GM18508 (cell line): ENCODE measurements around the gene ICAM1.
"Not testable (repeated sequence)": the region's sequence is repeated elsewhere in the genome, so short reads cannot be mapped to it uniquely, and the experiment has no call there.

ENCODE experiments used
- ATAC-seq: cut with Tn5 transposase; IDR thresholded peaks from one replicate; pipeline ENCODE4 v1.9.1; 2021; ENCODE audit warnings: moderate number of reproducible peaks; ENCODE audit not compliant: insufficient read depth, unreplicated experiment

Gene ICAM1

GRCh38 chr19:10270616-10271394 lies at the start of gene ICAM1:
Gene ICAM1 (plus strand): TSS chr19:10271120. CDS start chr19:10271160, 40 bp downstream.
- no peak for ATAC-seq

GRCh38 chr19:10222201-10222890 lies 48.6 kb upstream of the ICAM1 start:
- no peak for ATAC-seq

DNA sequence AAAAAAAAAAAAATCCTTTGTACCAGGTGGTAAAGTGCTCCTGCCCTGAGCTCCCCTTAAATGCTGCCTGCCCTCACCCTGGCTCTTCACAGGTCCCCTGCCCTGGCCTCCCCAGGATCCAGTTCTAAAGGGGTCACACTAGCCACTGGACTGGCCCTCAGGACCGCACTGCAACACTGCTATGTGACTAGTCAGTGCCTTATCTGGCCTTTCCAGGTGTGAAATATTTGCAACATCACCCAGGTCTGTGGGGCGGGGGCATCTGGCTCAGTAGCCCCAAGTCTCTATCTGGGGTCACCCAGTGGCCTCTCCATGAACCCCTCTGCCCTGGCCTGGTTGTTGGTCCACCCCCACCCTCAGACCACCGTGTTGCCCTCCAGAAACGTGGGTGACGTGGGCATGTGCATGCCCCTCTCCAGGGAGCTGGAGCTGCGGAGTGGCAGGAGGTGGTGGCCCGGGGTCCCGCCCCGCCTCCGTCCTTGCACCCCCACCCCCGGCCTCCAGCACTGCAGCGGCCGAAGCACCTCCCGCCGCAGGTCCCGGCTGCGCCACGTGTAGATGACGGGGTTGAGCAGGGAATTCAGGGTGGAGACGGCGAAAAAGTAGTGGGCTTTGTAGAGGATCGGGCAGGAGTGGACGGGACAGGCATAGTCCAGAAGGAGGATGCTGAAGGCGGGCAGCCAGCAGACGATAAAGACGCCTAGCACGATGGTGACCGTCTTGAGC lies 47.3 kb upstream of the ICAM1 start:
- ATAC-seq: no peak

DNA sequence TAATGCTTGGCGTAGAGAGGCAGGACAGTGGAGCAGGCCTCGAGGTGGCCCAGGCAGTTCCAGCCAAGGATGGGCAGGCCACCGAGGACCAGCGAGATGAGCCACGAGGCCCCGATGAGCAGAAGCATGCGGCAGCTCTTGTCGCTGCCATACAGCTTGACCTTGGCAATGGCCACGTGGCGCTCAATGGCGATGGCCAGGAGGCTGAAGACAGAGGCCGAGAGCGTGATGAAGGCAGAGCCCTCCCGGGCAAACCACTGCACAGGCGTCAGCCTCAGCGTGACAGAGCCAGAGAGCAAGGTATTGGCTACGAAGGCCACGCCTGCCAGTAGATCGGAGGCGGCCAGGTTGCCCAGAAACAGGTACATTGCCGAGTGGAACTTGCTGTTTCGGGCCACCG lies 46.6 kb upstream of the ICAM1 start:
- no peak for ATAC-seq

- ATAC-seq: no peak
Measured at GRCh38 chr19:10226021-10226375, 44.9 kb upstream of the ICAM1 start.

DNA sequence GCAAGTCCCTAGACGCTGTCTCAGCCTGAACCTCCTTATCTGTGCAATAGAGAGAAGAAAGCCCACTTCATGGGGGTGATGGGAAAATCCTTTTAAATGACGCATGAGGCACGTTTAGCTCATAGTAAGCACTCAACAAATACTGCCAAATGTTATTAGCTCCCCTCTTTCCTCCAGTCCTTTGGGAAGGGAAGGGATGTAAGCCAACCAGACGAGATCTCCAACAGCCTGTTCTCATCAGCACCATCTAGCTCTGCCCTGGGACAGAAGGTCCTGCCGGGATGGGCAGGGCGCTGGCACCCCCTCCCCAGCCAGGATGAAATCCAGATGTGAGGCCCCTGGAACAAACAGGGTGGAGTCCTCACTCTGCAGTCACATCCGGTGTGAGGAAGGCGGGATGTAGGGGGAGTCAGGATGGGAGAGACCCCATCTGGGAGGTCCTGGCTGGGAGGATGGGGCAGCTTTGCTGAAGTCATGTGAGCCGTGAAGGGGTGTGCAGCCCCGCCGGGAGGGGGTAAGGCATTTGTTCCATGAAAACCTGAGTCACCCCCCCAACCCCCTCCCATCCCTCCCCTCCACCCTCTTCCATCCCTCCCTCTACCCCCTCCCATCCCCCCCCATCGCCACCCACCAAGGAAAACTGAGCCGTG lies 44.4 kb upstream of the ICAM1 start:
- ATAC-seq: no peak

DNA sequence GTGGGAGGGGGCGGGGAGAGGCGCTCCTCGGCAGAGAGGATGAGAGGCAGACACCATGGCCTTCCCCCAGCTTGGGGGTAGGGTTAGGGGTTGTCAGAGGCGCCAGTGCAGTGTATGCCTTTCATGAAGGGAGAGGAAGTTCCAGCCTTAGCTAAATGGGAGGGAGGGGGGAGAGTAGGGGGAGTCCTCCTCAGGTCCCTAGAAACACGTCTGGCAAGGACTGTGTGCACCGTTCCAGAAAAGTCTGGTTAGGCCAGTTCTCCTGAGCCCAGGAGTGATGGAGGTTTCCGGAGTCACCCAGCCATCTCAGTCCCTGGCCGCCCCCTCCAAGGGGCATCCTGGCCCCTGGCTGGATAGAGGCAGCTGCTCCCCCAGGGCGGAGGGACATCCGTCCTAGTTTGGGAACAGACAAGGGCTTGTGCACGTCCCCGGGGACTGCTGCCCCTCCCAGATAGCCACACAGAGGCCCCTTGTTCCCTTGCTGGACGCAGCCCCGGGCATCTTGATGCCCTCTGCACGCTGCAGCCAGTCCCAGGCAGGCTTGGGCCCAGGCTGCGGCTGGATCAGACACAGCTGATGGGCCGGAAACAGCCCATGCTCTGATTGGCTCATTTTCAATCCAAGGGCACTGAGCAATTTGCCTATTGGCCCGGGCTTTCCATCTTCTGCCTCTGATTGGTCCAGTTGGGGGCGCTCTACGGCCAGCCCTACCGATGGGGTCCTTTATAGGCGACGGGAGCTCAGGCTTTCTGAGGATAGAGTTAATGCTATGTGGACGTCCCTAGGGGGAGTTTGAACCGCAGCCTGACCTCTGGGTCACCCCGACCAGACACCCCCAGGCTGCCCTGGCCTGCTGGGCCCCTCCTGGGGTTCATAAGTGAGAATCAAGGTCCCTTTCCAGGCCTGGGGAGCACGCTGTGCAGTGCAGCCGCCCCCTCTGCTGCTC lies 43.6 kb upstream of the ICAM1 start:
- ATAC-seq: no peak

DNA sequence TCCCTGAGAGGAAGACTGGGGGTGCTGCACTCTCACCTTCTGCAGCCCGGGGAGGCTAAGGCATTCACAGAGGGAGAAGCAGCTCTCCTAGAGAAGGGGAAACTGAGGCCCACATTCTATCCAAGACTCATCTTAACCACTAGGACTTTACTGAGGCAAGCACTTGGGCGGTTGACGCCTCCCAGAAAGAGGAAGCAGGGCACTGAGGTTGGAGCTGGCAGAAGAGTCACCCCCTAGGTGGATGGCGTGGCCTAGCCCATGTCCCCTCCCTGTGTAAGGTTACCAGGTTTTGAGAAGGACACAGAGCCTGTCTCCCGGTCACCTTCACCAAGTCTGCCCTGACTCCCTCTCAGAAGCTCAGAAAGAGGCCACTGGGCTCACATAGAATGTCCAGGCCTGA lies 42.5 kb upstream of the ICAM1 start:
- ATAC-seq: no peak

DNA sequence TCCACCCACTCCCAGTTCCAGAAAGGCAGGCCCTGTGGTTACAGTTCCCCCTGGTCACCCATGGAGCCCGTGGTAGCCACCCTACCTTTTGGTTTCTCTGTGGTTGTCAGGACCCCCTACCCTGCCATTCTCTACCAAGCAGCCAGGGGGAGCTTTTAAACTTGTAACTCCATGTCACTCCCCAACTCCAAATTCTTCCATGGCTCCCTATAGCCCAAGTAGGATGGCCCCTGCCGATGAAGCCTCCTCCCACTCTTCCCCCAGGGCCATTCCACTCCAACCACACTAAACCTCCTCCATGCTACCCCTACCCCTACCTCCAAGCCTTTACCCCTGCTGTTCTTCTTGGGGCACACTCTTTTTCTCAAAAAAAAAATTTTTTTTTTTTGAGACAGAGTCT lies 42.0 kb upstream of the ICAM1 start:
- ATAC-seq: no peak

GRCh38 chr19:10230173-10230860 lies 40.6 kb upstream of the ICAM1 start:
- ATAC-seq: no peak

DNA sequence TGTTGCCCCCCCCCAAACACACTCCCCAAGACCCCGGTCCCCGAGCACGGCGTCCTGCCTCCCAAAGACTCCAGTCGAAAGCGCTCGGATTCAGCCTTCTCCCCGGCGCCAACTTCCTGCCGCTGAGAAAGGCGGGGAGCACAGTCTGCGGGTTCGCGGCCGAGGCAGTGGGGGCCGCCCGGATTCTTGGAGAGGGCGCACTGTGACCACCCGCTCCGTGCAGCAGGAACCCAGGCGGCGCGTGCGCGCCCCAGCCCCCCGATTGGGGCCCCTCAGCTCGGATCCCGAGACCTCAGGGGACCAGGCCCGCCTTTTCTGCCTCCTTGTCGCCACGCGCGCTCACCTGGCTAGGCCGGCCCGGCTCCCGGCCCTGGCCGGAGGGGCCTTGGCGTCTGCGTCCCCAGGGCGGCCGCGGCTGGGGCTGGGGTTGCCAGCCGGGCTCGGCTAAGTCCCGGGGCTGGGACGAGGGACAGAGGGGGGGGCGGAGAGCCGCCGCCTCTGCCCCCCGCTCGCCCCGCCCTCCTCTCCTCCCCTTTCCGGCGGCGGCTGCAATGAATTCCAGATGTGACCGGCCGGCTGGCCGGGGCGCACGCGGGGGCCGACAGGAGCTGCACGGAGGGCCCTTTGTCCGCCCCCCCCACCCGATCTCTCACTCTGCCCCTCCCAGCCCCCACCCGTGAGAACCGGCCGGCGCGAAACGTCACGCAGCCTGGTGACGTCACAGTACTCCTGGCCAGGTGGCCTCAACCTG lies 39.9 kb upstream of the ICAM1 start, which contains the start of gene S1PR2:
Gene S1PR2, minus strand, starts transcription at position 471 of the 751 bp plus-strand sequence. CDS start 6,426 bp downstream, outside the sequence.
- ATAC-seq: no peak

DNA sequence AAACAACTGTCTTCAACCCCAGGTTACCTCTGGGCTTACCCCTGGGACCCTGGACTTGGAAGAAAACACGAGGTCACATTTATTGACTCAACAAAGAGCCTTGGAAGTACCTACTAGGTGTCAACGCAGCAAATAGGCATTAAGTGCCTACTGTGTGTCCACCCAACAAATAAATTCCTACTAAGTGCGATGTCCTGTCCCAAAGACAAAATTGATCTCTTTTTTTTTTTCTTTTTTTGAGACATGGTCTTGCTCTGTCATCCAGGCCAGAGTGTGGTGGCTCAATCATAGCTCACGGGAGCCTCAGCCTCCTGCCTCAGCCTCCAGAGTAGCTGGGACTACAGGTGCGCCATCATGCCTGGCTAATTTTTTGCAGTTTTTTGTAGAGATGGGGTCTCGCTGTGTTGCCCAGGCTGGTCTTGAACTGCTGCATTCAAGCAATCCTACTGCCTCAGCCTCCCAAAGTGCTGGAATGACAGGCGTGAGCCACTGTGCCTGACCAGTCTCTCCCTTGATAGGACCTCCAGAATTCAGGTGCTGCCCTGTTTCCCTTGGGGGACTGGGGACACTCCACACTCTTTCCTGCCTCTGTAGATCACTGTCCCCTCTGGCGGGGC lies 39.2 kb upstream of the ICAM1 start:
- ATAC-seq: no peak

DNA sequence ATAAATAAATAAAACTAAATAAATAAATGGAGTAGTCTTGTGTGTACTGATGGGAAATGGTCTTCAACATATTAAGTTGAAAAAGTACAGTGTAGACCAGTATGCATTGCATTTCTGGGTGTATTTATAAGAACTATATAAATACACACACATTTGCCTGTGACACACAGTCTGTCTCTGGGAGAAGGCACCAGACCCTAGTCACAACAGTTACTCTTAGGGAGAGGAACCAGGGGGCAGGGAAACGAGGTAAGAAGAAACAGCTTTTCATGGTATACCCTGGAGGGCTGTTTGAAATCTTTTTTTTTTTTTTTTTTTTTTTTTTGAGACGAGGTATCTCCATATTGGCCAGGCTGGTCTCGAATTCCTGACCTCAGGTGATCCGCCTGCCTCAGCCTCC lies 37.0 kb upstream of the ICAM1 start:
- no peak for ATAC-seq

- no peak for ATAC-seq
Measured at GRCh38 chr19:10235003-10235402, 35.9 kb upstream of the ICAM1 start.

DNA sequence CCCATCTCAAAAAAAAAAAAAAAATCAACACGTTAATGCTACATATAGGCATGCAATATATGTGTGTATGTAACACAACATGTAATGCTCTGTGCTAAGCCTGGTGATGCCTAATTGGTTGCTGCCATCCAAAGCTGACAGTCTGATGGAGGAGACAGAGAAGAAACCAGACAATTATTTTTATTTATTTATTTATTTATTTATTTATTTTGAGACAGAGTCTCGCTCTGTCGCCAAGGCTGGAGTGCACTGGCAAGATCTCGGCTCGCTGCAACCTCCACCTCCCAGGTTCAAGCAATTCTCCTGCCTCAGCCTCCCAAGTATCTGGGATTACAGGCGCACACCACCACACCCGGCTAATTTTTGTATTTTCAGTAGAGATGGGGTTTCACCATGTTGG lies 35.5 kb upstream of the ICAM1 start:
- not testable (repeated sequence) for ATAC-seq

DNA sequence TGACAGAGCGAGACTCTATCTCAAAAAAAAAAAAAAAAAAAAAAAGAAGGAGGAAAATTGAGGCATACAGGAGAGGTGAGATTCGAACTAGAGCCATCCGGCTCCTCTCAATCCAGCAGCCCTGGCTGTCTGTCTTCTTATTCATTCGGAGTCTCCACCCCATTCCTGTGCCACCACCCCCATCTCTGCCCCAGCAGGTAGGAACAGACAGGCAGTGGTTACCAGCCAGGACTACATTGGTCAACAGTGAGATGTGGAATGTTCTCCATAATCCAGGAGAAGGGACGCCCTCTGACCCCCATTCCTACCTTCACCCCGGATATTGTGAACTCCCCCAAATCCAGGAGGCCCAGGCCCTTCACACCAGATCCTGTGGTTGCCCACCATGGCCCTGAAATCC lies 33.2 kb upstream of the ICAM1 start:
- ATAC-seq: no peak

- no peak for ATAC-seq
Measured at GRCh38 chr19:10238172-10238783, 32.6 kb upstream of the ICAM1 start.
